GM12878 (cell line): ENCODE measurements around the gene KRTAP10-8.

Experiments used
- BMI1 ChIP-seq: fragments of 450-650 bp; IDR thresholded peaks from 2 replicates; pipeline ENCODE4 v1.6.1; 2016; ENCODE audit warnings: mild to moderate bottlenecking, moderate library complexity, borderline replicate concordance
- CTCF ChIP-seq, 3 experiments: IDR thresholded peaks in 2 of 3; conservative IDR thresholded peaks in 1 of 3; 2 replicates each; pipeline ENCODE4 v1.5.1; 2011; ENCODE audit warnings: low read depth in 3 of 3, low read length in 3 of 3, mild to moderate bottlenecking in 3 of 3, control low read depth in 2 of 3, moderate library complexity in 2 of 3, inconsistent platforms in 1 of 3, mixed read lengths in 1 of 3; ENCODE audit not compliant: control insufficient read depth in 2 of 3, insufficient read depth in 1 of 3; ENCODE audit errors: extremely low read depth in 1 of 3
- EP300 ChIP-seq, 2 experiments: fragments of 150-350 bp in 1 of 2; IDR thresholded peaks; 2 replicates each; pipeline ENCODE4 v1.6.1; 2011 to 2012; ENCODE audit warnings: low read depth in 2 of 2, low read length in 2 of 2, borderline replicate concordance in 1 of 2, improper control_type of control experiment in 1 of 2, inconsistent platforms in 1 of 2; ENCODE audit not compliant: control insufficient read depth in 1 of 2
- IKZF1 ChIP-seq: fragments of 450-650 bp; conservative IDR thresholded peaks from 2 replicates; pipeline ENCODE4 v1.6.1; 2017; ENCODE audit warnings: antibody characterized with exemption, mild to moderate bottlenecking
- MXI1 ChIP-seq: fragments of 150-350 bp; IDR thresholded peaks from 2 replicates; pipeline ENCODE4 v1.6.1; 2011; ENCODE audit warnings: low read depth, mild to moderate bottlenecking, inconsistent platforms, low read length, improper control_type of control experiment
- SUZ12 ChIP-seq: fragments of 200-600 bp; sonication (generic); IDR thresholded peaks from one replicate; pipeline ENCODE4 v1.6.1; 2018; ENCODE audit warnings: antibody characterized with exemption, mild to moderate bottlenecking; ENCODE audit not compliant: unreplicated experiment
- ZNF207 ChIP-seq: fragments of 450-650 bp; IDR thresholded peaks from 2 replicates; pipeline ENCODE4 v1.6.1; 2014; ENCODE audit warnings: antibody characterized with exemption, mild to moderate bottlenecking, borderline replicate concordance

- TF ChIP-seq IKZF1 (no peak), EP300 (IDR thresholded peaks at IDR 0.05; ENCODE audit: borderline replicate concordance in 1 of 2, control insufficient read depth in 1 of 2, low read depth in 2 of 2, low read length in 2 of 2) (no peak), BMI1 (no peak), CTCF (IDR thresholded peaks at IDR 0.05 in 2 of 3, conservative IDR thresholded peaks at IDR 0.05 in 1 of 3; ENCODE audit: control insufficient read depth in 2 of 3, extremely low read depth in 1 of 3, insufficient read depth in 1 of 3, low read depth in 3 of 3, low read length in 3 of 3) (no peak), MXI1 (no peak), ZNF207 (no peak), SUZ12 (no peak)
Measured at GRCh38 chr21:44623575-44623974, 11.7 kb downstream of the KRTAP10-8 start.
